ENCODE results near the gene IL17RB.

IL17RB gene

DNA sequence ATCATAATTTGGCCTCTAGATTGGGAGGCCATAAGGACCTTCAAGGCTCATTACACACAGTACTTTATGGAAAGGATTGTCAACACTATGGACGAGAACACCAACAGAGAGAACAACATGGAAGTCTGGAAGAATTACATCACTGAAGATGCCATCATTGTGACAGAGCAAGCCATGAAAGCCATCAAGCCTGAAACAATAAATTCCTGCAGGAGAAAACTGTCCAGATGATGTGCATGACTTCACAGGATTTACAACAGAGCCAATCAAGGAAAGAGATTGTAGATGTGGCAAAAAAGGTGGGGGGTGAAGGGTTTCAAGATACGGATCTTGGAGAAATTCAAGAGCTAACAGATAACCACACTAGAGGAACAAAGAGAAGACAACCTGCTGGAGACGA is 15.9 kb downstream of the IL17RB start:
- DNase-seq (ENCODE audit: low spot score) = no peak

DNA sequence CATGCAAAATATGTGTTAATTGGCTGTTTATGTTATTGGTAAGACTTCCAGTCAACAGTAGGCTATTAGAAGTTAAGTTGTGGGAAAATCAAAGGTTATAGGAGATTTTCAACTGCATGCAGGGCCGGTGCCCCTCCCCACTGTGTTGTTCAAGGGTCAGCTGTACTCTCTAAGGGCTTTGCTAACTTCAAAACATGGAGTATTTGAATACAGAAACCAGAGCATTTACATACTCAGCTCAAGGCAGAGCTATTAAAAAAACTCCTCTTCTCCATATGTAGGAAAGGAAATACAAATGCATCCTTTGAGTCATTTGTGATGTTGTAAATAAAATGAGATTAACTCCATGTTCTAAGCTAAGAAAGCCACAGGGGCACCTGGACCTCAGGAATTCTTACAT is 16.8 kb downstream of the IL17RB start:
- DNase-seq (ENCODE audit: low spot score) = no peak

DNA sequence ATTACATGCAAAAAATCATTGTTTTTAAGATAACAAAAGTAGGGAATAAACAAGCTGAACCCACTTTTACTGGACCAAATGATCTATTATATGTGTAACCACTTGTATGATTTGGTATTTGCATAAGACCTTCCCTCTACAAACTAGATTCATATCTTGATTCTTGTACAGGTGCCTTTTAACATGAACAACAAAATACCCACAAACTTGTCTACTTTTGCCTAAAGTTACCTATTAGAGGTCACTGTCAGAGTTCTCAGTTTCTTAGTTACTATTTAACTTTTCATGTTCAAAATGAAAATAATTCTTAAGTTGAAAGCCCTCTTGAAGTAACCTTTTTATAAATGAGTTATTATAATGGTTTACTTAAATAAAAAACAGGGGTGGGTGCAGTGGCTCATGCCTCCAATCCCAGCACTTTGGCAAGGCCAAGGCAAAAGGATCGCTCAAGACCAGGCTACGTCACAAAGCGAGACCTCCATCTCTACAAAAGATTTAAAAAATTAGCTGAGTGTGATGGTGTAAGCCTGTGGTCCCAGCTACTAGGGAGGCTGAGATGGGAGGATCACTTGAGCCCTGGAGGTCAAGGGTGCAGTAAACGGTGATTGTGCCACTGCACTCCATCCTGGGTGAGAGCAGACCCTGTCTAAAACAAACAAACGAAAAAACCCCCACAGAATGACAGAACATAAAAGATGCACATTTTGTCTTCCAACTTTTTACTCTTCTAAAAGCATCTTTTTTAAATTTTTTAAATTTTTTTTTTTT is 19.5 kb downstream of the IL17RB start:
- no peak for DNase-seq (ENCODE audit: low spot score)

DNA sequence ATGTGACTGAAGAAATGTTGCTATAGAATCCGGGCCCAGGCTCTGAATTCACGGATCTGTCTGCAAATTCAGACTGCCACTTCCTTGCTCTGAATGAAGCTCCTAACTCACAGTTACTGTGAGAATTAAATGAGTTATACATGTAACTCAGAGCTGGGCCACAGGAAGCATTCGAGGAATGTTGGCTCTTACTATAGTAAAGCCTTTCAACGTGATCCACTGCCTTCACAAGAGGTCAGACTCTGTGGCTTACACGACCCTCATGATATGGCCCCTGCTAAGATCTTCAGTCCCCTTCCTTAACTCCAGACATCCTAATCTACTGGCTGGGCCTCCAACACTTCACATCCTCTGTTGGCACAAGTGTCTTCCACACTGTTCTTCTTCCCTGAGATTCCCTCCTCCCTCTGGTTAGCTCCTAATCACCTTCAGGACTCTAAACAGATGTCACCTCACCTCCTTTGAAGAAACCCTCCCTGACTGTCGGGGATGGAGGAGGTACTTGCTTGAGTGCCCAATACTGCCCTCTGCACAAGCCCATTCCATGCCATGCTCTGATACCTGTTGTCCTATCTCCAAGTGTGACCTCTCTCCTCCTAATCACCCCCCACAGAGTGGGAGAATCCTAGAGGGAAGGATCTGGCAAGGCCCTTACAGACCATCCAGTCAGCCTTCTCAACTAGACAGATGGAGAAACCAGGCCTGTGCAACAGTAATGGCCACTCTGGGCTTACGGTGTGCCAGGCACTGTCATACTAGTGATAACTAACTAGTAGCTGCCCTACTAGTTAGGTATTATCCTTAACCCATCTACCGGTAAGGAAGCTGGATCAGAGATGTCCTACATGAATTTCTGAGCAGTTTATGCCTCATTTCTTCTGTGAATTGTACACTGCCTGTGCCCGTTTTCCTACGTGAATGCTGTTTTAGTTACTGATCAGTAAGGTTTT is 34.3 kb downstream of the IL17RB start:
- DNase-seq (ENCODE audit: low spot score) = no peak

DNA sequence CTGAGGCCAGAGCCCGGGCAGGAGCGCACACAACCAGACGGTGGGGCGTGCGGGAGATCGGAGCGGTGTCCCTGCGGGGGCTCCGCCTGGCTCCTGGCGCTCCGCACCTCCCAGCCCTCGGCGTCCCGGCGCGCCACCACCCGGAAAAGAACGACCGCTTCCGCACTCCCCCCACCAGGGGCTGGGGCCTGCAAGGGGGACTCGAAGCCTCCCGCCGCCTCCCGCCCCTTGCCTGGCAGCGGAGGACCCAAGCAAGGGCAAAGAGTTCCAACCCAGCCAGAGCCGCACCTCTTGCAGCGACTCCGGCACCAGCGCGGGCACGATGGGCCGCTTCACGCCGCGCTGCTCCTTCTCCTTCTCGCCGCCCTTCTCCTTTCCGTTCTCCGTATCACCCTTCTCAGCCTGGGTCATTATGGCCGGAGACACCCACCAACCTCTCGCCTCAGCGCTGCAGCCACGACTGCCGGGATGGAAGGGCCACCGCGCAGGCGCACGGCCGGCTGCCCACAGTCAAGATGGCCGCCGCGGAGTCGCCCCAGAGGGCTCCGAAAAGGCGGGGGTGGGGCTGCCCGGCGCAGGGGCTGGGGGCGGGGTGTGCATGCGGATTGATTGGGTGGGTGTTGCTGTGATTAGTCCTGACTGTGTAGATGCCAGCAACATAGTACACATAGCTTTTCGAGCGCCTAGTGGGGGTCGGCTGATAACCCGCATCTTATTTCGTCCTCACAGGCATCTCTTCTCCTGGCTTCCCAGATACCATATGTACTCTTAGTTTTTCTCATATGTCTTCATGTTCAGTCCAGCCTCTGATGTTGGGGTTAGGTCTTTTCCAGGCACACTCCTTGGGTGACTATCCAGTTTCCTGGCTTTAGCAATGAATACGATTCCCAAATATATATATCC is 35.6 kb downstream of the IL17RB start, which contains the start of gene ACTR8:
Gene ACTR8, minus strand, starts transcription at position 462 of the 903 bp plus-strand sequence. Its CDS starts 51 bp downstream, at position 411.
- peak; percentile 88 for DNase-seq (ENCODE audit: low spot score)

DNA sequence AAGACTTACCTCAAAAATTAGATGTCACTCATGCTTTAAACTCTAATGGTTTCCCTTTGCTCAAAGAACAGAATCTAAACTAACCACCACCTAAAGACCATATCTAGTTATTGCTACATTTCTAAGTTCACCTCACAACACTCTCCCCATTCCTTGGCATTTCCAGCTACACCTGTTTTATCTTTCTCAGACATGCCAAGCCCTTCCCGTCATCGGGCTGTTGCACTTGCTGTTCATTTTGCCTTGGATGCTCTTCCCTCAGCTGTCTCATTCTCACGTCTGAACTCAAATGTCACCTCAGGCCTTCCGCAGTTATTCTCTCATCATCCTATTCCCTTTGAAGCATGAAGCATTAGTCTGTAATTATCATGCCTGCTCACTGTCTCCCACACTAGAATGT is 36.6 kb downstream of the IL17RB start:
- no peak for DNase-seq (ENCODE audit: low spot score)

DNA sequence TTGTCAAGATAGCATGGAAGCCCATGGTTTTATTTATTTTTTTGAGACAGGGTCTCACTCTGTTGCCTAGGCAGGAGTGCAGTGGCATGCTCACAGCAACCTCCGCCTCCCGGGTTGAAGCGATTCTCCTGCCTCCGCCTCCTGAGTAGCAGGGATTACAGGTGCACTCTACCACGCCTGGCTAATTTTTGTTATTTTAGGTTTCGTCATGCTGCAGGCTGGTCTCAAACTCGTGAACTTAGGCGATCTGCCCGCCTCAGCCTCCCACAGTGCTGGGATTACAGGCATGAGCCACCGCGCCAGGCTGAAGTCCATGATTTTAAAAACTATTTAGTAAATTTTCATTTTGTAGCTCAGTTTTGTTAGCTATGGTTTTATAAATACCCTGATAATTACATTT is 38.3 kb downstream of the IL17RB start:
- DNase-seq (ENCODE audit: low spot score) = no peak

DNA sequence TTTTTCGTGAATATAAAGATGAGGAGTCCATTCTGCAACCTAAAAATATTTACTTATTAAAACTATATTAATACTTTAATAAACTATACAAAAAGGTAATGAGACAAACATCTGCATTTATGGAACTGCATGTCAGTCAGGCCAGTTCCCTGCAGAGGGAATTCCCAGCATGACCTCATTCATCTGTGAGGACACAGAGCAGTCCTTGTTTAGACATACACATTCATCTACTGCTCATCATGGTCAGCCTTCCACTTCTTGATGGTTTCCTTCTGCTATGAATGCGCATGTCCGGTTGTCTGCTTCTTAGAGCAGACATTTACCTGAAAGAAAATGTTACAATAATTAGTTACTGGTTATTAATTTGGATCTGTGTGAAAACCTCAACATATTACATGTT is 38.9 kb downstream of the IL17RB start:
- DNase-seq (ENCODE audit: low spot score) = no peak

DNA sequence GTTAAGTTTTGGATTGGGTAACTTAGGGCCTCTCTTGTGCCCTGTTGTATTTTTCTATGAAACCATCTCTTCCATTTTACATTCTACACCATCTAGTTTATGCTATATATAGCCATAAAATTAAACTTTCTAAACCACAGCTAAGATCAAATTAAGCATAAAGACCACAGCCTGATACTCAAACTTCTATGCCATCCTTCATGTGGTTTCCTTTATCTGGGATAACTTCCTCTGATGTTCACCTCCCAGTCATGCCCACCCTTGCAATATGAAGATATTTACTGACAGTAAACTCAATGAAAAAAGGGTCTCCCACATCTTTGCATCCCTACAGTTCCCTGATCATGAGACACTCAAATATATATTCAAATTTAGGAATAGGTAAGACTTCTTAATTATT is 41.1 kb downstream of the IL17RB start:
- no peak for DNase-seq (ENCODE audit: low spot score)

DNA sequence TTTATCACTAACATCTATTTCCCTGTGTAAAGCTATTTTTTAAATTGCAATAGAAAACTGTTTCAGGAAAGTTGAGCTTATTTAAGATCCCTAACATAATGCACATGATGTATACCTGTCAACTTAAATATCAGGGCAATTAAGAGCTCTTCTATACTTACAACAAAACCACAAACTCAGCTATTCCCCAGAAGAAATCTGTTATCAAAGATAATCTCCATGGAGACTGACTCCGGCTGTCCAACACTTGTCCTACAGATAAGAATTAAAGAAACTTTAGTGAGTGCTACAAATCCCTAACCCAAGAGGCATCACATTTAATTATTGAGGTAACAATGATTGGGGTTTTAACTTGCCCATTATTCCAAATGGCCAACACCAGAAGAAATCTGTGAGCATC is 41.9 kb downstream of the IL17RB start:
- DNase-seq (ENCODE audit: low spot score) = no peak

DNA sequence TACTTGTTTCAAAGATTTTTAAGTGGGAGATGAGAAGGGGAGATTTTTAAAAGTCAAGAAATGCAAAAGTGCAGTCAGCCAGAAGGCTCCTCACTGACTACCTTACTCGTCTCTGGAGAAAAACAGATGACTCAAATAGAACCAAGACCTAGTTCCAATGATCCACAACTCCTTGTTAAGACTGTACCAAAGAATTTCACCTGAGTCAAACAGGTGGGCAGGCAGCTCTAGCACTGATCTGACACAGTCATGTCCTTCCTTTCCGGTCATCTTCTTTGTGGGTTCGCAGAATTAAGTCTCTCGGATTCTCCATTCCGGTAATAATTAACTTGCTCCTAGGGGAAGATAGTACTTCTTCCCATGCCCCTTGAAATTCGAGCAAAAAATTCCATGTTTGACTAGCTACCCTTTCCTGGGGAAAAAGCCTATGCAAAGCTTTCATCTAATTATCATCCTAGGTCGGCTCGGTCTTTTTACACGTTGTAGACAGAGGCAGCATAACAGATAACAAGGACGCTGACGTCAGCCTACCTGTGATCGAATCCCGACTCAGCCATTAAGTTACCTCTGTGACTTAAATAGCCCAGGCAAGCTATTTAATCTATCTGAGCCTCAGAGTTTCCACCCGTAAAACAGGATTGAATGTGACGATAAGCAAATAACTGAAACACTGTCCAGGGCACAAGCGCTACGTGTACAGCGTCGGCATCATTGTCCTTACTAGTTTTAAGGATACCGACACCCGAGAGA is 44.5 kb downstream of the IL17RB start:
- DNase-seq (ENCODE audit: low spot score) = peak; percentile 47

DNA sequence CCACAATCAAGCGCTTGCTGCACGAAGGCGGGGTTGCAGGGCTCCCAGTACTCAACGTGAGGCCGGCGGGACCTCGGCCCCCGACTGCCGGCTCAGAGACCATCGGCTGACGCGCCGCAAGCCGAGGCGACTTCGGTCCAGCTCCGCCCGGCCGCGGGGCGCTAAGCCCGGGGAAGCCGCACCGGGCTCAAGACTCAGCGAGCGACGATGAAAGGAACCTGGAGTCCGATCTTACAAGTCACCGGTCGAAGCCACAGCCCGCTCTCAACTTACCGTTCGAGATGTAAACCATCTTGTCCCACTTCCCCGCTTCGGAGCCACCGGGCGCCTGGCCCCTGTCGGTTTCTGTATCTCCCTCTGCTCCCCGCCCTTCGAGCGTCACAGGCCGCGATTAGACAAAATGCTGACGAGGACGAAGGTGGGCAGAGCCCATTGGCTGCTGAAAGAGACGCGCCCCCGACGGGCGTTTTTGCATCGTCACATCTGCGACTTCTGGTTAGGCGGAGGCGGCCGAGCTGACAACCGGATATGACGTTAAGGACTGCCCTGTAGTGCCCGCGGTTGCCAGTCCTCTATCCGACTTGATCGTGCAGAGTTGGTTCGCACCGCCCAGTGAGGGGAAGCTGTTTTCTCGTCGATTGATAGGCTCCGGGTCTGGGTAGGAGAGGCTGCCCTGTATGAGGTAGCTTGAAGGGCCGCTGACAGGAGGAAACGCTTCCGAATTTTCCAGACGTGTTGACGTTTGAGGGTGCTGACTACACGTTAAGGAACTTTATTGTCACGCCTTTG is 45.3 kb downstream of the IL17RB start, which contains the start of gene SELENOK:
Gene SELENOK, minus strand, starts transcription at position 363 of the 789 bp plus-strand sequence.
- DNase-seq (ENCODE audit: low spot score) = peak; percentile 98

DNA sequence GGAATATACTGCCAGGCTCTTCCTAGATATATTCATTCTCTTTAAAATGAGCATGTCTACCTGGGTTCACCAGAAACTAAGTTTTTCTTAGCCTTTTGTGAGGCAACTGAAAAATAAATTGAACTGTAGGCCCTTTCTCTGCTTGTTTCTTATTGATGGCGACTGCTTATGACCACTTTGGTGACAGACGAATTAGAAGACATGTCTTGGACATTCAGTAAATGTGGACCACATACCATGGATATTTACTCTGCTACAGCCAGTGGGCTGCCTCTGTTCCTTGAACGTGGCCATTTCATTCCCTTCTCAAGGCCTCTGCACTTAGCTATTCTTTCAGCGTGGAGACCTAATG is 45.9 kb downstream of the IL17RB start:
- no peak for DNase-seq (ENCODE audit: low spot score)

DNA sequence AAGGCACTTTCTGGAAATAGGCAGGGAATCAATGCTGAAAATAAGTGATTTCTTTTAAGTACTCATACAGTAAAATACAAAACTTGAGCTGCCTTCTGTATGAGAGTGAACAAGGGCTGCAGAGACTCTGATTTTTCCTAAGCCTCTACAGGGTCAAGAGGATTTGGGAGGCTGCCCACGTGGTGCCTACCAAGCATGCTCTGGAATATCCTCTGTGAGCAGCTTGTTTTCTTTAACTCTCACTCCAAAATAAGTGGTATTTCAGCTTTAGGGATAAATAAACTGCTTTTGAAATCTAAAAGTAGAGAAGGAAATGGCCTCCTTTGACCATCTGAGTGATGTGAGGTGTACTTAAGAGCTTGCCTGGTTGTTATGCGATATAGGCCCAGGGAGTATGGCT is 53.4 kb downstream of the IL17RB start:
- no peak for DNase-seq (ENCODE audit: low spot score)

DNA sequence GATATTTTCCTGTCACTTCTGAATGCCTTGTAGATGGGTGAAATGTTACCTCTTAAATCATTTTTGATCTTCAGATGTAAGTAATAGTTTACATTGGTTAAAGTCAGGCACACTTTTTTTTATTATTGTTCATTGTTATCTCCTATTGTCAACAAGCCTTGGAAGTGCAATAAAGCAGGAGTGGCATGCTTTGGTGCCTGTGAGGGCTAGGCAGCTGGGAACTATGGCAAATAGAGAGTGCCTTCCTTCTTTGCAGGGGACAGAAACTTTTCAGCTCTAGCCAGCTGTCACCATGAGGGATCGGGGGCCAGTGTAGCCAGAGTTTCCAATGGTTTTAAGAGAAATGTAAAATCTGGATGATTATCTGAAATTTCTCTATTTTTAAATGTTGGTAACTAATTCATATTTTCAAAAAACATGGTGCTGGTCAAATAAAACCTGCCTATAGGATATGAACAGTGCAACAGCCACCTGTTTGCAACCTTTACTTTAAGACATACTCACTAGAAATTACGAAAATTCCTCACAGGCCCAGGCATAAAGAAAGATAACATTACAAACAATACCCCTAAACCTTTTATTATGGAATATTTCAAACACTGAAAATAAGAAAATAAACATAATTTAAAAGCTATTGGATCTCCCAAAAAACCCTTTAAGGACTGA is 54.4 kb downstream of the IL17RB start:
- no peak for DNase-seq (ENCODE audit: low spot score)

DNA sequence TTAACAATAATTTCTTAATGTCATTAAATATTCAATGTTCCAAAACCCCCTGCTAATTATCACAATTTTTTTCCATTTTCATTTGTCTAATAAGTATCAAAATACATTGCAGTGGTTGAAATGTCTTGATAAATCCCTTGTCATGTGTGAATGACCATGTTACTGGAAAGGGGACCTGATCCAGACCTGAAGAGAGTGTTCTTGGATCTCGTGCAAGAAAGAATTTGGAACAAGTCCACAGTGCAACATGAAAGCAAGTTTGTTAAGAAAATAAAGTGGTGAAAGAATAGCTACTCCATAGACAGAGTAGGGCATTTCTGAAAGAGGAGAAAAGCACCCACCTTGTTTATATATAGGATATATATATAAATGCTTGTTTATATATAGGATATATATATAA is 55.7 kb downstream of the IL17RB start:
- no peak for DNase-seq (ENCODE audit: low spot score)

DNA sequence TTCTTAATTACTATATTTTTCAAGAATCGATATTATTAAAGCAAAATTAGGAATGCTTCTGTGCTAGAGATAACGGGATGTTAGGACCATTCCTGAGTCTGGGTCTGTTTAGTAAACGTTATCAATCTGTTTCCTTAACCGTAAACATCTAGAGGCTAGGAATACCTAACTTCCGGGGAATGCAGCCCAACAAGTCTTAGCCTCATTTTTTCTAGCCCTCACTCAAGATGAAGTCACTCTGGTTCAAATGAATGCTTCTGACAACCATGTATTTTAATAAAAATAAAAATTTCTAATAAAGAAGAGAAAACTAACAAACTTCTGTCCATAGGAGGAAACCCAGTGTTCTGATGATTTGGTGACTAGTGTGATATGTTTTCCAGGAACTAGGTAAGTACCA is 56.3 kb downstream of the IL17RB start:
- DNase-seq (ENCODE audit: low spot score) = no peak

DNA sequence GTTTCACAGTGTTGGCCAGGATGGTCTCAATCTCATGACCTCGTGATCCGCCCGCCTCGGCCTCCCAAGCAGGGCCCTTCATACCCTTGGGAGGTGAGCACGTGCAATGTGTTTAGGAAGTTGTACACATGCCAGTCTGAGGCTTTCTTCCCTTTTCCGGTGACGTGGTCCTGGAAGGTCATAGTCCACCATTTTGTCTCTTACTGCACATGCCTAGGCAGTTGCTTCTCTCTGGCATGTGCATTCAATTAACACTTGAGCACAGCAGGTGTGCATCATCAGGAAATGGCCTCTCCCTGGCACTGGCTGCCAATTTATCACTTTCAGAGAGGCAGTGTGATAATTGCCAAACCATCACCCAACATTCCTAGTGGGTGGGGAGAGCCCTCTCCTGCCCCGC is 67.0 kb downstream of the IL17RB start:
- DNase-seq (ENCODE audit: low spot score) = no peak

All from CD4-positive, alpha-beta T cell treated with Interleukin-15 for 4 hours (primary cell).